Spleen (tissue), 7 donors: ENCODE results near the gene TTC21A.

Experiments
- CTCF ChIP-seq, 11 experiments: fragments of 200-600 bp in 7 of 11; fragments of 450-650 bp in 4 of 11; sonication (generic) in 4 of 11; IDR thresholded peaks in 8 of 11; conservative IDR thresholded peaks in 3 of 11; 1 replicate in 7 of 11; 2 replicates in 4 of 11; pipeline versions ENCODE4 v1.4.0 to v1.8.0; 2016 to 2021; ENCODE audit warnings: antibody characterized with exemption in 11 of 11, inconsistent platforms in 4 of 11, mild to moderate bottlenecking in 1 of 11
- POLR2A ChIP-seq, 3 donors: fragments of 450-650 bp; IDR thresholded peaks; one replicate each; pipeline ENCODE4 v1.5.1; 2017; ENCODE audit warnings: antibody characterized with exemption in 3 of 3, mild to moderate bottlenecking in 1 of 3
- POLR2AphosphoS5 ChIP-seq, 3 donors: sonication (generic); formaldehyde crosslinking; IDR thresholded peaks; one replicate each; pipeline ENCODE4 v1.5.1; 2017; ENCODE audit warnings: antibody characterized with exemption in 3 of 3
- donor health status: DM: no; HTN: no; CAD: no; lungs with moderate emphysema.
- donor health status: DM: no; HTN: no; CAD: no.
- donor health status: DM: no; HTN: no; CAD: no.

- TF ChIP-seq CTCF (IDR thresholded peaks at IDR 0.05 in 8 of 11, conservative IDR thresholded peaks at IDR 0.05 in 3 of 11): no peak
- no peak for TF ChIP-seq POLR2A (IDR thresholded peaks at IDR 0.05)
- no peak for TF ChIP-seq POLR2AphosphoS5 (IDR thresholded peaks at IDR 0.05)
Observed at GRCh38 chr3:39068556-39068955, 38.9 kb upstream of the TTC21A start.
